ENCODE data around the gene RAPGEF1. TPM values are rescaled to one million over a fixed set of nuclear protein-coding genes. Genes with fewer than 3 reads are reported as not detected.

The RAPGEF1 gene
- total and polyA plus RNA-seq, 2 experiments from 2014 or later = 9.9 to 82.8 TPM

- no peak overlapping the region for H3K4me3 ChIP-seq
- H3K4me2 ChIP-seq = no peak overlapping the region
- Mint-ChIP-seq H3K4me1 (peaks cover 5% of the 10 kb centered on the region; the same call in 2 of the 3 replicates), H3K27ac (no peak overlapping the region), H3K36me3 (ENCODE audit: low read depth) (peaks cover 36% of the 10 kb centered on the region), H3K9me3 (peaks cover 65% of the 10 kb centered on the region), H3K4me3 (no peak overlapping the region), H3K27me3 (ENCODE audit: insufficient read depth, low read depth, poor library complexity) (peaks cover 10% of the 10 kb centered on the region)
- DNase-seq (ENCODE audit: low spot score) (no peak), ATAC-seq (no peak)
- no peaks in the 10 kb centered on the region for H4K20me1 ChIP-seq (replicated peaks; ENCODE audit: insufficient read depth)
- H3K36me3 ChIP-seq (ENCODE audit: insufficient read depth) = no peaks in the 10 kb centered on the region
- no peaks in the 10 kb centered on the region for H3K27me3 ChIP-seq (ENCODE audit: insufficient read depth)
- peaks cover 3% of the 10 kb centered on the region for H3K4me1 ChIP-seq (ENCODE audit: insufficient read depth)
- no peak overlapping the region for H3K27ac ChIP-seq (ENCODE audit: low read depth)
- H3K9me2 ChIP-seq (ENCODE audit: insufficient read depth) = no peaks in the 10 kb centered on the region
- H3F3A ChIP-seq (replicated peaks; ENCODE audit: low read depth) = no peaks in the 10 kb centered on the region
- no peak overlapping the region for H2AFZ ChIP-seq
- no peak for TF ChIP-seq ZNF114 (CRISPR knock-in tag; IDR thresholded peaks at IDR 0.05)
- TF ChIP-seq JUNB (IDR thresholded peaks at IDR 0.05; ENCODE audit: unreplicated experiment) = no peak
- no peak for TF ChIP-seq EZH2phosphoT487 (IDR thresholded peaks at IDR 0.05; ENCODE audit: unreplicated experiment)
- TF ChIP-seq STAT1 (IDR thresholded peaks at IDR 0.05; ENCODE audit: unreplicated experiment) = no peak
- no peak for TF ChIP-seq CTCF (conservative IDR thresholded peaks at IDR 0.05; ENCODE audit: low read depth in 2 of 2)
- TF ChIP-seq ZNF462 (CRISPR knock-in tag; IDR thresholded peaks at IDR 0.05) = no peak
- no peak for TF ChIP-seq NANOG (IDR thresholded peaks at IDR 0.05; ENCODE audit: borderline replicate concordance)
- TF ChIP-seq EZH2 (IDR thresholded peaks at IDR 0.05; ENCODE audit: low read depth, unreplicated experiment) = no peak
- TF ChIP-seq ETS1 (IDR thresholded peaks at IDR 0.05) = no peak
- H3K79me2 ChIP-seq (replicated peaks; ENCODE audit: insufficient read depth) = no peaks in the 10 kb centered on the region
Observed at GRCh38 chr9:131565369-131565768, 174.5 kb downstream of the RAPGEF1 start.
